HepG2 (cell line): ENCODE data around the gene MSMB. TPM values are rescaled to one million over a fixed set of nuclear protein-coding genes. Genes with fewer than 3 reads are reported as not detected.

Experiments used
- CEBPB ChIP-seq: IDR thresholded peaks from 2 replicates; pipeline ENCODE4 v1.6.1; 2011; ENCODE audit warnings: low read depth, low read length, improper control_type of control experiment, borderline replicate concordance
- CREM ChIP-seq, 2 experiments: sonication (generic) in 1 of 2; formaldehyde crosslinking in 1 of 2; IDR thresholded peaks; 2 replicates each; pipeline versions ENCODE4 v1.4.0 to v1.6.1; 2016 to 2020; ENCODE audit warnings: antibody characterized with exemption in 1 of 2, mild to moderate bottlenecking in 1 of 2, missing genetic modification reagents in 1 of 2
- EP300 ChIP-seq, 3 experiments: sonication (generic) in 1 of 3; formaldehyde crosslinking in 1 of 3; IDR thresholded peaks; 2 replicates each; pipeline versions ENCODE4 v1.5.1 to v1.6.1; 2011 to 2020; ENCODE audit warnings: low read depth in 2 of 3, low read length in 2 of 3, borderline replicate concordance in 1 of 3, improper control_type of control experiment in 1 of 3, mild to moderate bottlenecking in 1 of 3, missing genetic modification reagents in 1 of 3, moderate library complexity in 1 of 3
- ETV5 ChIP-seq: IDR thresholded peaks from 2 replicates; pipeline ENCODE4 v1.6.1; 2018; ENCODE audit warnings: missing biosample characterization, missing genetic modification reagents, inconsistent platforms, borderline replicate concordance
- FLYWCH1 ChIP-seq: sonication (generic); formaldehyde crosslinking; IDR thresholded peaks from 2 replicates; pipeline ENCODE4 v1.8.1; 2023; ENCODE audit warnings: mild to moderate bottlenecking, missing genetic modification reagents
- FOXA1 ChIP-seq, 2 experiments: fragments of 450-650 bp in 1 of 2; sonication (generic) in 1 of 2; formaldehyde crosslinking in 1 of 2; IDR thresholded peaks; 2 replicates each; pipeline versions ENCODE4 v1.4.0 to v1.6.1; 2016 to 2020; ENCODE audit warnings: missing genetic modification reagents in 1 of 2
- KDM5B ChIP-seq: sonication (generic); formaldehyde crosslinking; IDR thresholded peaks from 2 replicates; pipeline ENCODE4 v1.4.0; 2020; ENCODE audit warnings: missing genetic modification reagents, mild to moderate bottlenecking, borderline replicate concordance
- POLR2A ChIP-seq, 2 experiments: IDR thresholded peaks; 2 replicates each; pipeline ENCODE4 v1.6.1; 2011; ENCODE audit warnings: low read depth in 2 of 2, low read length in 2 of 2, mild to moderate bottlenecking in 1 of 2, moderate library complexity in 1 of 2; ENCODE audit not compliant: insufficient read depth in 1 of 2
- RFXAP ChIP-seq: sonication (generic); formaldehyde crosslinking; IDR thresholded peaks from 2 replicates; pipeline ENCODE4 v1.4.0; 2020; ENCODE audit warnings: missing genetic modification reagents, borderline replicate concordance
- RXRA ChIP-seq: sonication (generic); formaldehyde crosslinking; IDR thresholded peaks from 2 replicates; pipeline ENCODE4 v1.5.1; 2020; ENCODE audit warnings: missing genetic modification reagents
- ZBTB21 ChIP-seq: sonication (generic); formaldehyde crosslinking; IDR thresholded peaks from 2 replicates; pipeline ENCODE4 v1.4.0; 2020; ENCODE audit warnings: missing genetic modification reagents
- ZBTB7B ChIP-seq: sonication (generic); formaldehyde crosslinking; IDR thresholded peaks from 2 replicates; pipeline ENCODE4 v1.4.0; 2020; ENCODE audit warnings: missing genetic modification reagents
- ZNF136 ChIP-seq: sonication (generic); formaldehyde crosslinking; IDR thresholded peaks from 2 replicates; pipeline ENCODE4 v1.8.1; 2022; ENCODE audit warnings: low read depth, mild to moderate bottlenecking, moderate library complexity, missing genetic modification reagents
- ZNF451 ChIP-seq: sonication (generic); formaldehyde crosslinking; IDR thresholded peaks from 2 replicates; pipeline ENCODE4 v1.5.0; 2020; ENCODE audit warnings: mild to moderate bottlenecking, missing genetic modification reagents
- ZNF564 ChIP-seq: sonication (generic); formaldehyde crosslinking; IDR thresholded peaks from 2 replicates; pipeline ENCODE4 v1.8.1; 2023; ENCODE audit warnings: mild to moderate bottlenecking, missing genetic modification reagents
- polyA plus RNA-seq, 8 experiments: library from polyadenylated mRNA; depleted of rRNA in 3 of 8; stranded (reverse) in 7 of 8; unstranded in 1 of 8; fragments of >200 nt; fragmentation: Illumina TruSeq in 4 of 8; extraction: Trizol in 4 of 8; gene quantifications; 2 replicates each; pipeline versions ENCODE4 v1.2.1 to v1.2.3, GENCODE V29; 2011 to 2016; ENCODE audit warnings: low read depth in 4 of 8, missing spikeins in 1 of 8, mixed read lengths in 1 of 8; ENCODE audit not compliant: insufficient read depth in 1 of 8
- total RNA-seq, 5 experiments: library from RNA; depleted of rRNA; stranded (reverse); fragments of >200 nt; fragmentation: Illumina TruSeq; extraction: Trizol; gene quantifications; 2 replicates each; pipeline ENCODE4 v1.2.3, GENCODE V29; 2016; ENCODE audit warnings: low read depth in 1 of 5
- TF ChIP-seq, protein P1 (sequence below): sonication (generic); formaldehyde crosslinking; IDR thresholded peaks from 2 replicates; pipeline ENCODE4 v1.5.1; 2020; ENCODE audit warnings: mild to moderate bottlenecking, missing genetic modification reagents, borderline replicate concordance
- TF ChIP-seq, protein P2 (sequence below): IDR thresholded peaks from 2 replicates; pipeline ENCODE4 v1.6.1; 2016; ENCODE audit warnings: control low read depth
- TF ChIP-seq, protein P3 (sequence below): sonication (generic); formaldehyde crosslinking; IDR thresholded peaks from 2 replicates; pipeline ENCODE4 v1.5.1; 2020; ENCODE audit warnings: mild to moderate bottlenecking, missing genetic modification reagents

Gene MSMB
- total and polyA plus RNA-seq, 2 of the 13 experiments (the other 11 are each of a cell fraction or from before 2014, with no cell fraction given) = 0.84 TPM; not detected in 1

DNA sequence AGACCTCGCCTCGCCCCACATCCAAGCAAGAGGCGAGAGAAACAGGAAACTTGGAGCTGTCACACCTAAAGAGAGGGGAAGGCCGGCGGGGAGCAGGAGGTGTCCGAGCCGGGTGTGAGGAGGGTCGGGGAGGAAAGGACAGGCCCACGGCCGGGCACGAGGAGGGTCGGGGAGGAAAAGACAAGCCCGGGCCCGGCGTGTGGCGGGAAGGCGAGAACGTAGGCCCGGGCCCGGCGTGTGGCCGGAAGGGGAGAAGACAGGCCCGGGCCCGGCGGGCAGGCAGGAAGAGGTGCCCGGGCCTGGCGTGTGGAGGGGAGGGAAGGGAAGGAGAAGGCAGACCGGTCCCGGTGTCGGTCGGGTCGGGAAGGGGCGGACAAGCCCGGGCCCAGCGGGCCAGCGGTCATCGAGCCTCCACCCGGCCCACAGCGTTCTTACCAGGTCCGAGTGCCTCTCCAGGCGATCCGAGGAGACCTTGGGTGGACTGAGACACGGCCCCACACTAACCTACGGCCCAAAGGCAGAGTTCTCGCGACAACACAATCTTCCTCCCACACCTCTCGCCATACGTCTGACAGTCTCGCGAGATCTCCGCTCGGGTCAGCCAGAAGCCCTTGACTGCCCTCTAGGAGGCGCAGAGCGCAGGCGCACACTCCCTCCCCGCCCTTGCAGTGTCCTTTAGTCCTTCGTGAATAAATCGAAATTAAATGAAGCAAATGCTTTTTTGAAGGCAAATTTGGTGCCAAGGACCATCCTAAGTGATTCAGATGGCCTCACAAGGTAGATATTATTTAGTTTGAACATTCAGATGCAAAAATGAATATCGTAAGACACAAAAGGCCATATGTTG lies 15.8 kb downstream of the MSMB start, which contains the start of gene NCOA4 (continued):
- TF ChIP-seq EP300 (IDR thresholded peaks at IDR 0.05; ENCODE audit: low read depth in 2 of 2, low read length in 2 of 2) (0 out of 4 replicates have a peak, but pooled peaks of 1 of the 2 experiments have one; percentile 6), EP300 (CRISPR knock-in tag; IDR thresholded peaks at IDR 0.05; ENCODE audit: borderline replicate concordance) (no peak), ZBTB7B (no peak), KDM5B (CRISPR knock-in tag) (peak; percentile 75; the same call in 1 of the 2 replicates), RXRA (CRISPR knock-in tag) (no peak; the same call in none of the 2 replicates), FLYWCH1 (CRISPR knock-in tag) (no peak), ZNF564 (CRISPR knock-in tag) (peak; percentile 81; the same call in 1 of the 2 replicates), ZNF451 (CRISPR knock-in tag) (0 out of 2 replicates have a peak, but pooled peaks have one; percentile 22), ETV5 (CRISPR knock-in tag) (peak; percentile 57; the same call in 1 of the 2 replicates), FOXA1 (IDR thresholded peaks at IDR 0.05) (no peak), FOXA1 (CRISPR knock-in tag; IDR thresholded peaks at IDR 0.05) (no peak; the same call in 1 of the 2 replicates), CREM (IDR thresholded peaks at IDR 0.05) (no peak), CREM (CRISPR knock-in tag; IDR thresholded peaks at IDR 0.05) (no peak), ZBTB21 (no peak), CEBPB (no peak), RFXAP (CRISPR knock-in tag) (peak; percentile 32; the same call in 1 of the 2 replicates), POLR2A (IDR thresholded peaks at IDR 0.05; ENCODE audit: insufficient read depth in 1 of 2, low read depth in 2 of 2, low read length in 2 of 2) (peak; percentile 95 to 97), ZNF136 (CRISPR knock-in tag) (no peak)
- TF ChIP-seq, protein P1, sequence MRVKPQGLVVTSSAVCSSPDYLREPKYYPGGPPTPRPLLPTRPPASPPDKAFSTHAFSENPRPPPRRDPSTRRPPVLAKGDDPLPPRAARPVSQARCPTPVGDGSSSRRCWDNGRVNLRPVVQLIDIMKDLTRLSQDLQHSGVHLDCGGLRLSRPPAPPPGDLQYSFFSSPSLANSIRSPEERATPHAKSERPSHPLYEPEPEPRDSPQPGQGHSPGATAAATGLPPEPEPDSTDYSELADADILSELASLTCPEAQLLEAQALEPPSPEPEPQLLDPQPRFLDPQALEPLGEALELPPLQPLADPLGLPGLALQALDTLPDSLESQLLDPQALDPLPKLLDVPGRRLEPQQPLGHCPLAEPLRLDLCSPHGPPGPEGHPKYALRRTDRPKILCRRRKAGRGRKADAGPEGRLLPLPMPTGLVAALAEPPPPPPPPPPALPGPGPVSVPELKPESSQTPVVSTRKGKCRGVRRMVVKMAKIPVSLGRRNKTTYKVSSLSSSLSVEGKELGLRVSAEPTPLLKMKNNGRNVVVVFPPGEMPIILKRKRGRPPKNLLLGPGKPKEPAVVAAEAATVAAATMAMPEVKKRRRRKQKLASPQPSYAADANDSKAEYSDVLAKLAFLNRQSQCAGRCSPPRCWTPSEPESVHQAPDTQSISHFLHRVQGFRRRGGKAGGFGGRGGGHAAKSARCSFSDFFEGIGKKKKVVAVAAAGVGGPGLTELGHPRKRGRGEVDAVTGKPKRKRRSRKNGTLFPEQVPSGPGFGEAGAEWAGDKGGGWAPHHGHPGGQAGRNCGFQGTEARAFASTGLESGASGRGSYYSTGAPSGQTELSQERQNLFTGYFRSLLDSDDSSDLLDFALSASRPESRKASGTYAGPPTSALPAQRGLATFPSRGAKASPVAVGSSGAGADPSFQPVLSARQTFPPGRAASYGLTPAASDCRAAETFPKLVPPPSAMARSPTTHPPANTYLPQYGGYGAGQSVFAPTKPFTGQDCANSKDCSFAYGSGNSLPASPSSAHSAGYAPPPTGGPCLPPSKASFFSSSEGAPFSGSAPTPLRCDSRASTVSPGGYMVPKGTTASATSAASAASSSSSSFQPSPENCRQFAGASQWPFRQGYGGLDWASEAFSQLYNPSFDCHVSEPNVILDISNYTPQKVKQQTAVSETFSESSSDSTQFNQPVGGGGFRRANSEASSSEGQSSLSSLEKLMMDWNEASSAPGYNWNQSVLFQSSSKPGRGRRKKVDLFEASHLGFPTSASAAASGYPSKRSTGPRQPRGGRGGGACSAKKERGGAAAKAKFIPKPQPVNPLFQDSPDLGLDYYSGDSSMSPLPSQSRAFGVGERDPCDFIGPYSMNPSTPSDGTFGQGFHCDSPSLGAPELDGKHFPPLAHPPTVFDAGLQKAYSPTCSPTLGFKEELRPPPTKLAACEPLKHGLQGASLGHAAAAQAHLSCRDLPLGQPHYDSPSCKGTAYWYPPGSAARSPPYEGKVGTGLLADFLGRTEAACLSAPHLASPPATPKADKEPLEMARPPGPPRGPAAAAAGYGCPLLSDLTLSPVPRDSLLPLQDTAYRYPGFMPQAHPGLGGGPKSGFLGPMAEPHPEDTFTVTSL (CRISPR knock-in tag) = no peak
- TF ChIP-seq, protein P2, sequence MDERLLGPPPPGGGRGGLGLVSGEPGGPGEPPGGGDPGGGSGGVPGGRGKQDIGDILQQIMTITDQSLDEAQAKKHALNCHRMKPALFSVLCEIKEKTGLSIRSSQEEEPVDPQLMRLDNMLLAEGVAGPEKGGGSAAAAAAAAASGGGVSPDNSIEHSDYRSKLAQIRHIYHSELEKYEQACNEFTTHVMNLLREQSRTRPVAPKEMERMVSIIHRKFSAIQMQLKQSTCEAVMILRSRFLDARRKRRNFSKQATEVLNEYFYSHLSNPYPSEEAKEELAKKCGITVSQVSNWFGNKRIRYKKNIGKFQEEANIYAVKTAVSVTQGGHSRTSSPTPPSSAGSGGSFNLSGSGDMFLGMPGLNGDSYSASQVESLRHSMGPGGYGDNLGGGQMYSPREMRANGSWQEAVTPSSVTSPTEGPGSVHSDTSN (CRISPR knock-in tag) = 0 out of 2 replicates have a peak, but pooled peaks have one; percentile 29
- TF ChIP-seq, protein P3, sequence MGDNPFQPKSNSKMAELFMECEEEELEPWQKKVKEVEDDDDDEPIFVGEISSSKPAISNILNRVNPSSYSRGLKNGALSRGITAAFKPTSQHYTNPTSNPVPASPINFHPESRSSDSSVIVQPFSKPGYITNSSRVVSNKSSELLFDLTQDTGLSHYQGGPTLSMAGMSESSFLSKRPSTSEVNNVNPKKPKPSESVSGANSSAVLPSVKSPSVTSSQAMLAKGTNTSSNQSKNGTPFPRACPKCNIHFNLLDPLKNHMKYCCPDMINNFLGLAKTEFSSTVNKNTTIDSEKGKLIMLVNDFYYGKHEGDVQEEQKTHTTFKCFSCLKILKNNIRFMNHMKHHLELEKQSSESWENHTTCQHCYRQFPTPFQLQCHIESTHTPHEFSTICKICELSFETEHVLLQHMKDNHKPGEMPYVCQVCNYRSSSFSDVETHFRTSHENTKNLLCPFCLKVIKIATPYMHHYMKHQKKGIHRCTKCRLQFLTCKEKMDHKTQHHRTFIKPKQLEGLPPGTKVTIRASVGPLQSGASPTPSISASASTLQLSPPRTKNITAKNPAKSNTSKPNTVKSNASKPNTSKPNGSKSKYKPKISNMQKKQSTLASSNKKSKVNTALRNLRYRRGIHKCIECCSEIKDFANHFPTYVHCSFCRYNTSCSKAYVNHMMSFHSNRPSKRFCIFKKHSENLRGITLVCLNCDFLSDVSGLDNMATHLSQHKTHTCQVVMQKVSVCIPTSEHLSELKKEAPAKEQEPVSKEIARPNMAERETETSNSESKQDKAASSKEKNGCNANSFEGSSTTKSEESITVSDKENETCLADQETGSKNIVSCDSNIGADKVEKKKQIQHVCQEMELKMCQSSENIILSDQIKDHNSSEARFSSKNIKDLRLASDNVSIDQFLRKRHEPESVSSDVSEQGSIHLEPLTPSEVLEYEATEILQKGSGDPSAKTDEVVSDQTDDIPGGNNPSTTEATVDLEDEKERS (CRISPR knock-in tag) = 0 out of 2 replicates have a peak, but pooled peaks have one; percentile 56
